K562 (cell line): ENCODE results near the gene RABEPK. TPM values are rescaled to one million over a fixed set of nuclear protein-coding genes. Genes with fewer than 3 reads are reported as not detected.

Source experiments
- ETS2 ChIP-seq: IDR thresholded peaks from 2 replicates; pipeline ENCODE4 v1.6.1; 2016; ENCODE audit warnings: borderline replicate concordance, missing genetic modification characterization, mild to moderate bottlenecking, moderate library complexity, missing compliant biosample characterization; ENCODE audit not compliant: poor library complexity, severe bottlenecking
- FOXM1 ChIP-seq, 2 experiments: fragments of 450-650 bp in 1 of 2; sonication (generic) in 1 of 2; formaldehyde crosslinking in 1 of 2; IDR thresholded peaks; 2 replicates each; pipeline versions ENCODE4 v1.6.1 to v1.9.0; 2017 to 2022; ENCODE audit warnings: low read depth in 2 of 2, mild to moderate bottlenecking in 2 of 2, missing genetic modification reagents in 1 of 2, moderate library complexity in 1 of 2
- KLF16 ChIP-seq: IDR thresholded peaks from 2 replicates; pipeline ENCODE4 v1.6.1; 2016; ENCODE audit warnings: antibody characterized with exemption
- NCOA6 ChIP-seq: fragments of 450-650 bp; IDR thresholded peaks from 2 replicates; pipeline ENCODE4 v1.6.1; 2017; ENCODE audit warnings: mild to moderate bottlenecking
- NFE2L1 ChIP-seq: fragments of 450-650 bp; IDR thresholded peaks from 2 replicates; pipeline ENCODE4 v1.6.1; 2016; ENCODE audit warnings: missing genetic modification characterization, low read depth, mild to moderate bottlenecking, missing compliant biosample characterization, moderate library complexity, borderline replicate concordance
- NKRF ChIP-seq: fragments of 450-650 bp; IDR thresholded peaks from 2 replicates; pipeline ENCODE4 v1.6.1; 2016; ENCODE audit warnings: borderline replicate concordance
- NRF1 ChIP-seq, 2 experiments: fragments of 450-650 bp; IDR thresholded peaks in 1 of 2; conservative IDR thresholded peaks in 1 of 2; 2 replicates each; pipeline ENCODE4 v1.6.1; 2014; ENCODE audit warnings: mild to moderate bottlenecking in 2 of 2
- RFX1 ChIP-seq: fragments of 450-650 bp; IDR thresholded peaks from 2 replicates; pipeline ENCODE4 v1.6.1; 2016; ENCODE audit warnings: mild to moderate bottlenecking, moderate library complexity
- RHOXF2B ChIP-seq: fragments of 250-450 bp; sonication (Bioruptor Pico); conservative IDR thresholded peaks from 2 replicates; pipeline ENCODE4 v1.5.1; 2021
- RNF2 ChIP-seq: sonication (generic); IDR thresholded peaks from 2 replicates; pipeline ENCODE4 v1.6.1; 2016
- SIN3A ChIP-seq, 2 experiments: fragments of 150-350 bp in 1 of 2; IDR thresholded peaks; 2 replicates each; pipeline ENCODE4 v1.6.1; 2011 to 2016; ENCODE audit warnings: borderline replicate concordance in 2 of 2, low read depth in 2 of 2, low read length in 2 of 2, mild to moderate bottlenecking in 2 of 2, moderate library complexity in 2 of 2; ENCODE audit not compliant: control insufficient read depth in 1 of 2
- ZNF217 ChIP-seq: sonication (generic); formaldehyde crosslinking; IDR thresholded peaks from 2 replicates; pipeline ENCODE4 v1.8.0; 2022; ENCODE audit warnings: mild to moderate bottlenecking, missing genetic modification reagents
- ZNF274 ChIP-seq: IDR thresholded peaks from 2 replicates; pipeline ENCODE4 v1.6.1; 2011; ENCODE audit warnings: low read depth, mild to moderate bottlenecking, low read length, moderate library complexity, borderline replicate concordance
- ZNF431 ChIP-seq: sonication (generic); formaldehyde crosslinking; IDR thresholded peaks from 2 replicates; pipeline ENCODE4 v1.8.0; 2022; ENCODE audit warnings: mild to moderate bottlenecking, missing genetic modification reagents
- ZNF57 ChIP-seq: fragments of 450-650 bp; formaldehyde crosslinking; IDR thresholded peaks from 2 replicates; pipeline ENCODE4 v1.4.0; 2020; ENCODE audit warnings: mild to moderate bottlenecking, moderate library complexity
- ZNF655 ChIP-seq: fragments of 250-450 bp; sonication (Bioruptor Pico); IDR thresholded peaks from 2 replicates; pipeline ENCODE4 v1.5.0; 2021
- ZNF764 ChIP-seq: fragments of 250-450 bp; sonication (Bioruptor Pico); IDR thresholded peaks from 2 replicates; pipeline ENCODE4 v1.4.0; 2020; ENCODE audit warnings: low read depth, mild to moderate bottlenecking, moderate library complexity
- ZNF766 ChIP-seq: fragments of 200-800 bp; sonication (Bioruptor generic); conservative IDR thresholded peaks from 2 replicates; pipeline ENCODE4 v1.6.1; 2016; ENCODE audit warnings: missing genetic modification characterization, missing compliant biosample characterization
- ZNF79 ChIP-seq: fragments of 250-450 bp; sonication (Bioruptor Pico); IDR thresholded peaks from 2 replicates; pipeline ENCODE4 v1.4.0; 2020; ENCODE audit warnings: low read depth, mild to moderate bottlenecking, moderate library complexity
- polyA plus RNA-seq, 8 experiments: library from polyadenylated mRNA; depleted of rRNA in 4 of 8; stranded (reverse) in 5 of 8; unstranded in 3 of 8; fragments of >200 nt; fragmentation: Nextera tagmentation in 2 of 8; fragmentation: Illumina TruSeq in 1 of 8; extraction: Ambion mirVana in 2 of 8; extraction: Trizol in 1 of 8; gene quantifications; 2 replicates each; pipeline versions ENCODE4 v1.2.1 to v1.2.3, GENCODE V29; 2011 to 2014; ENCODE audit warnings: inconsistent platforms in 1 of 8, missing spikeins in 1 of 8
- total RNA-seq, 7 experiments: library from RNA; depleted of rRNA in 6 of 7; stranded (reverse); fragments of >200 nt in 6 of 7; fragmentation: Illumina TruSeq in 2 of 7; extraction: Trizol in 2 of 7; gene quantifications; 2 replicates each; pipeline versions ENCODE4 v1.2.1 to v1.2.3, GENCODE V29; 2011 to 2021; ENCODE audit warnings: low replicate concordance in 1 of 7
- TF ChIP-seq, protein P1 (sequence below): fragments of 450-650 bp; IDR thresholded peaks from 2 replicates; pipeline ENCODE4 v1.6.1; 2017; ENCODE audit warnings: antibody characterized with exemption, mild to moderate bottlenecking

The RABEPK gene
- total and polyA plus RNA-seq, 9 of the 15 experiments (the other 6 are each of a cell fraction or from before 2014, with no cell fraction given): 38.3 to 113 (median 52.8) TPM

GRCh38 chr9:125261501-125262293 lies 61.4 kb downstream of the RABEPK start, which contains the start of gene GAPVD1 (continued):
- no peak for TF ChIP-seq ZNF217
- TF ChIP-seq ZNF766 (CRISPR knock-in tag): no peak; the same call in 1 of the 2 replicates
- no peak for TF ChIP-seq RFX1
- TF ChIP-seq ETS2 (tag): no peak
- TF ChIP-seq ZNF764: no peak
- TF ChIP-seq ZNF79 (CRISPR knock-in tag): no peak
- no peak for TF ChIP-seq RHOXF2B (CRISPR knock-in tag)
- TF ChIP-seq ZNF274: no peak
- peak; percentile 87 for TF ChIP-seq NKRF
- 0 out of 2 replicates have a peak, but pooled peaks have one; percentile 32 for TF ChIP-seq RNF2
- peak; percentile 96 to 97 for TF ChIP-seq NRF1 (conservative IDR thresholded peaks at IDR 0.05 in 1 of 2, IDR thresholded peaks at IDR 0.05 in 1 of 2)
- no peak; the same call in 1 of the 2 replicates for TF ChIP-seq ZNF431 (CRISPR knock-in tag)
- no peak for TF ChIP-seq KLF16
- TF ChIP-seq NFE2L1 (tag): no peak
- 0 out of 2 replicates have a peak, but pooled peaks have one; percentile 12 for TF ChIP-seq ZNF57 (CRISPR knock-in tag)
- TF ChIP-seq, protein P1, sequence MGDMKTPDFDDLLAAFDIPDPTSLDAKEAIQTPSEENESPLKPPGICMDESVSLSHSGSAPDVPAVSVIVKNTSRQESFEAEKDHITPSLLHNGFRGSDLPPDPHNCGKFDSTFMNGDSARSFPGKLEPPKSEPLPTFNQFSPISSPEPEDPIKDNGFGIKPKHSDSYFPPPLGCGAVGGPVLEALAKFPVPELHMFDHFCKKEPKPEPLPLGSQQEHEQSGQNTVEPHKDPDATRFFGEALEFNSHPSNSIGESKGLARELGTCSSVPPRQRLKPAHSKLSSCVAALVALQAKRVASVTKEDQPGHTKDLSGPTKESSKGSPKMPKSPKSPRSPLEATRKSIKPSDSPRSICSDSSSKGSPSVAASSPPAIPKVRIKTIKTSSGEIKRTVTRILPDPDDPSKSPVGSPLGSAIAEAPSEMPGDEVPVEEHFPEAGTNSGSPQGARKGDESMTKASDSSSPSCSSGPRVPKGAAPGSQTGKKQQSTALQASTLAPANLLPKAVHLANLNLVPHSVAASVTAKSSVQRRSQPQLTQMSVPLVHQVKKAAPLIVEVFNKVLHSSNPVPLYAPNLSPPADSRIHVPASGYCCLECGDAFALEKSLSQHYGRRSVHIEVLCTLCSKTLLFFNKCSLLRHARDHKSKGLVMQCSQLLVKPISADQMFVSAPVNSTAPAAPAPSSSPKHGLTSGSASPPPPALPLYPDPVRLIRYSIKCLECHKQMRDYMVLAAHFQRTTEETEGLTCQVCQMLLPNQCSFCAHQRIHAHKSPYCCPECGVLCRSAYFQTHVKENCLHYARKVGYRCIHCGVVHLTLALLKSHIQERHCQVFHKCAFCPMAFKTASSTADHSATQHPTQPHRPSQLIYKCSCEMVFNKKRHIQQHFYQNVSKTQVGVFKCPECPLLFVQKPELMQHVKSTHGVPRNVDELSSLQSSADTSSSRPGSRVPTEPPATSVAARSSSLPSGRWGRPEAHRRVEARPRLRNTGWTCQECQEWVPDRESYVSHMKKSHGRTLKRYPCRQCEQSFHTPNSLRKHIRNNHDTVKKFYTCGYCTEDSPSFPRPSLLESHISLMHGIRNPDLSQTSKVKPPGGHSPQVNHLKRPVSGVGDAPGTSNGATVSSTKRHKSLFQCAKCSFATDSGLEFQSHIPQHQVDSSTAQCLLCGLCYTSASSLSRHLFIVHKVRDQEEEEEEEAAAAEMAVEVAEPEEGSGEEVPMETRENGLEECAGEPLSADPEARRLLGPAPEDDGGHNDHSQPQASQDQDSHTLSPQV: peak; percentile 76
- no peak for TF ChIP-seq NCOA6
- no peak for TF ChIP-seq FOXM1 (IDR thresholded peaks at IDR 0.05; ENCODE audit: low read depth)
- peak; percentile 85; the same call in 1 of the 2 replicates for TF ChIP-seq FOXM1 (CRISPR knock-in tag; IDR thresholded peaks at IDR 0.05; ENCODE audit: low read depth)
- peak; percentile 22 to 60; a peak in 1 of 4 replicates for TF ChIP-seq SIN3A (IDR thresholded peaks at IDR 0.05; ENCODE audit: borderline replicate concordance in 2 of 2, control insufficient read depth in 1 of 2, low read depth in 2 of 2, low read length in 2 of 2)
- no peak for TF ChIP-seq ZNF655 (CRISPR knock-in tag)
